ENCODE data around the gene LCN6.
"Not testable (repeated sequence)": the region's sequence is repeated elsewhere in the genome, so short reads cannot be mapped to it uniquely, and the experiment has no call there.

LCN6 gene

DNA sequence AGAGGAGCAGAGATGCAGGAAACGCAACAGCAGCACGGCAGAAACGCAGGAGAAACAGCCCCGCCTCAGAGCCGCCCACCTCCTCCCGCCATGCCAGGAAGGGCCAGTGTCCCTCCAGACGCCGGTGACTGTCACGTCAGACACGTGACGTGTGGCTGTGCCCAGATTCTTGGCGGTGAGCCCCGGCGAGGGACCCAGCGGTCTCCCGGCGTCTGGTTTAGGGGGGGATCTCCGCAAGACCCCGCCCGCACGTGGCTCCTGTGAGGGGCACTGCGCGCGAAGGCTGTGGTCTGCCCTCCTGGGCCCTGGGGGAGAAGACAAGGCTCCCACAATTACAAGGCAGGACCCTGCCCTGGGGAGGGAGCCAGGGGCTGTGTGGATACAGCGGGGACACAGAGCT, 12.1 kb upstream of the LCN6 start:
- no peak for DNase-seq (ENCODE audit: low read depth in 2 of 2, low spot score in 1 of 2)

DNA sequence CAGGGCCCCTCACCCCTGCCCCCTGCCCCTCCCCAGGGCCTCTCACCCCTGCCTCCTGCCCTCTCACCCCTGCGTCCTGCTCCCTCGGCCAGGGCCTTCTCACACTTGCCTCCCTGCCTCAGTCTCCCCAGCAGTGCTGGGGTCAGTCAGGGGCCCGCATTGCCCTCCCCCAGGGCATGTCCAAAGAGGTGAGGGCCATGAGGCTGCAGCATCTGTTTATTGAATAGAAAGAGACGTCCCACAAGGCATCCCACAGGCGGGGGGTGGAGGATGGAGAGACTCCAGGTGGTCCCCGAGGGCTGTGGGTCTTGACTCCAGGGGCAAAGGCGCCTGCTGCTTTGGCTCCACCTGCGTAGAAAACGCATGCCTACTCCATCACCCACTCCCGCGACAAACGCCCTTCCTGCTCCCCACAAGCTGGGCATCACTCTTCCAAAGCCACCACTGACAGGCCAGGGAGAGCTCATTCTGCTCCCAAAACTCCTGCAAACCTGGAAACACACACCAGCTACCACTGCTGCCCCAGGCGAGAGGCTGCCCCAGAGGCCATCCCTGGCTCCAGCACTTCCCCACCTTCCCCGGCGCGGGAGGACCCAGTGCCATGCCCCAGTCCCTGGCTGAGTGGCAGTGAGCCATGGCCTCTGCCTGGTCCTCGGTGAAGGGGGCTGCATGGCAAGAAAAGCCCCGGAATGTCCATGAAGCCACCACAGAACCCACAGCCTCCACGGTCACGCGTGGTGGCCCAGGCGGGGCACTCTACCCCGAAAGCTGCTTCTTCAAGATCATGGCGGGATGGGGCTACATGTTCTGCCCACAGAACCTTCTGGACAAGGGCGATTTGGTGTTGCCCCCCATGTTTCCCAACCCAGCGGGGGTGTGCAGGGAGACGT, 11.4 kb upstream of the LCN6 start:
- no peak for DNase-seq (ENCODE audit: low read depth in 2 of 2, low spot score in 1 of 2)

DNA sequence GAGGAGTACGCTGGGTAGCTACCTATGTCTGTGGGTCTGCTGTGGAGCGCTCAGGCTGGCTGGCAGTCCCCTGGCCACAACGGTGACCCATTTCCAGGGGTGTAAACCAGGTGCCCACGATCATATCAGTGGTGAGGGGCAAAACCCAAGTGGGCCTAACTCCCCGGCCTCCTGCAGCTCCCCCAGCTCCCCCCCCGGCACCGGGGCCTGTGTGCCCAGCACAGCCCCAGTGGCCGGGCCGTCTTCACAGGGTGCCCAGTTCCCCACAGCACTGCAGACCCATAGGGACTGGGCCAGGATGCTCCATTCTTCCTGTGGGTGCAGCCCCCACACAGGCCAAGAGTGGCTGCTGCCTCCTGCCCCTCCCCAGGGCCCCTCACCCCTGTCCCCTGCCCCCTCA, 10.7 kb upstream of the LCN6 start:
- no peak for DNase-seq (ENCODE audit: low read depth in 2 of 2, low spot score in 1 of 2)

DNA sequence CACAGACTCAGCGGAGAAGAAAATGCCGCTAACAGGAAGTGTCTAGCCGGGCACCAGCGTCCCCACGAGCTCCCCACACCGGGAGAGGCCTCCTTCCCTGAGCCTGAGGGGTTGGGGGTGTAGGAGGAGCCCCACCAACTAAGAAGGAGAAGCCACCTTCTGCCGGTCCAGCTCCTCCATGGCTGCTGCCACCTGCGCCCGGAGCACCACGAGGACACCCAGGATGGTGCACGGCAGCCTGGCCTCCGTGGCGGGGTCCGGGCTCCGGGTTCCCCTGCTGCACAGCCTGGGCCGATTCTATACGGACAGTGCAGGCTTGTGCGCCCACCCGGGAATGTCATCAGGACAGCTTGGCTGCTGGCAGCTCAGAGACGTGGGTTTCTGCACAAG, 9.4 kb upstream of the LCN6 start:
- DNase-seq (ENCODE audit: low read depth in 2 of 2, low spot score in 1 of 2) = no peak

DNA sequence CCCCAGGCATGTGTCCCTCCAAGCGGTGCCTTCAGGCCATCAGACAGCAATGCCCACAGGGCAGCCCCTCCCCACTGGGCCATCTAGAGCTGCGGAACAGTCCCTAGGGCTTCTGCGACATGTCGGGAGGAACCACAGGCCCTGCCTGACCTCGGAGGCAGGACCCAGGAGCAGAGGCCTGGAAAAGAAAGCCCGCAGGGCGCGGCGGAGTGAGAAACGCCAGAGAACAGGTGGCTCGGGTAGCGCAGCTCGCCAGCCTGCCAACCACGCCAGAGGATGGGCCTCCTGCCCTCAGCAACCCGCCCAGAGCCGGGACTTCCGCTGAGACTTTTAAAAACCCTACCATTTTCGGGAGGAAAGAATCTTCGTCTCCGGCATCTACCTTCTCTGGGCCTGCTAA, 9.0 kb upstream of the LCN6 start:
- no peak for DNase-seq (ENCODE audit: low read depth in 2 of 2, low spot score in 1 of 2)

DNA sequence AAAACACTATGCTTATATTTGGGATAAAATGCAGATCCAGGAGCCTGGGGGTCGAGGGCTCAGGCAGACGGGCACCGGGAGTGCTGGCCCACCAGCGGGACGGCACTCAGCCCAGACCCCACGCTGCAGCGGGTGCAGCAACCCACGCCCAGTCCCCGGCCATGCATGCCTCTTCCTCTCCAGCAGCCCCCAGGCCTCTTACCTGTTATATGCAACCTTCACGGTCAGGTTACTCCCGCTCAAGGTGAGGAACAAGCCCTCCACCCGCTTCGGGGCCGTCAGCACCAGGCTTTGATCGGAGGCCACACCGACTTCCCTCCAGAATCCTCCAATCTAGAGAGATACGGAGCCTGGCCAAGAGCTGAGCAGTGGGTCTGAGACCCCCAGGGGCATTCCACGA, 8.5 kb upstream of the LCN6 start:
- DNase-seq (ENCODE audit: low read depth in 2 of 2, low spot score in 1 of 2) = no peak

DNA sequence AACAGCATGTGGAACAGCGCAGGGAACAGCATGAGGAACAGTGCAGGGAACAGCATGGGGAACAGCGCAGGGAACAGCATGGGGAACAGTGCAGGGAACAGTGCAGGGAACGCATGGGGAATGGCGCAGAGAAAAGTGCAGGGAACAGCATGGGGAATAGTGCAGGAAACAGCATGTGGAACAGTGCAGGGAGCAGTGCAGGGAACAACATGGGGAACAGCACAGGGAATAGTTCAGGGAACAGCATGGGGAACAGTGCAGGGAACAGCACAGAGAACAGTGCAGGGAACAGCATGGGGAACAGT, 7.8 kb upstream of the LCN6 start:
- no peak for DNase-seq (ENCODE audit: low read depth in 2 of 2, low spot score in 1 of 2)

DNA sequence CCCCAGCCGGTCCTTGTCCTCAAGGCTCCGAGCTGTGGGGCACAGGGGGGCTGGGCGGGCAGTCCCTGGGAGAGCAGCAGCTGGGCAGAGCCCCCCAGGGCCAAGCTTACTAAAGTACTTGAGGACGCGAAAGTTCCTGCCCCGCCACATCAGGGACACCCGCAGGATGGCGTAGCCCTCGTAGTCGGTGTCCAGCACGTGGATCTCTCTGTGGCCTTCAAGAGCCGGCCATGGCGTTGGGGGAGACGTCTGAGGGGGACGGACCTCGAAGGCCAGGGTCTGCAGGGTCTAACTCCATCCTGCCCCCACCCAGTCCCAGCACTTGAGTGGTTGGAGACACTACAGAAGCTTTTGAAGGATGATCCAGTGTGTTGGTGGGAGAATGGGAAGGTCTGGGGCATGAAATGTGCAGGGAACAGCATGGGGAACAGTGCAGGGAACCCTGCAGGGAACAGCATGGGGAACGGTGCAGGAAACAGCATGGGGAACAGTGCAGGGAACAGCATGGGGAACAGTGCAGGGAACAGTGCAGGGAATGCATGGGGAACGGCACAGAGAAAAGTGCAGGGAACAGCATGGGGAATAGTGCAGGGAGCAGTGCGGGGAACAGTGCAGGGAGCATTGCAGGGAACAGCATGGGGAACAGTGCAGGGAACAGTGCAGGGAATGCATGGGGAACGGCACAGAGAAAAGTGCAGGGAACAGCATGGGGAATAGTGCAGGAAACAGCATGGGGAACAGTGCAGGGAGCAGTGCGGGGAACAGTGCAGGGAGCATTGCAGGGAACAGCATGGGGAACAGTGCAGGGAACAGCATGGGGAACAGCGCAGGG, 7.2 kb upstream of the LCN6 start:
- not testable (repeated sequence) for DNase-seq (ENCODE audit: low read depth in 2 of 2, low spot score in 1 of 2)

DNA sequence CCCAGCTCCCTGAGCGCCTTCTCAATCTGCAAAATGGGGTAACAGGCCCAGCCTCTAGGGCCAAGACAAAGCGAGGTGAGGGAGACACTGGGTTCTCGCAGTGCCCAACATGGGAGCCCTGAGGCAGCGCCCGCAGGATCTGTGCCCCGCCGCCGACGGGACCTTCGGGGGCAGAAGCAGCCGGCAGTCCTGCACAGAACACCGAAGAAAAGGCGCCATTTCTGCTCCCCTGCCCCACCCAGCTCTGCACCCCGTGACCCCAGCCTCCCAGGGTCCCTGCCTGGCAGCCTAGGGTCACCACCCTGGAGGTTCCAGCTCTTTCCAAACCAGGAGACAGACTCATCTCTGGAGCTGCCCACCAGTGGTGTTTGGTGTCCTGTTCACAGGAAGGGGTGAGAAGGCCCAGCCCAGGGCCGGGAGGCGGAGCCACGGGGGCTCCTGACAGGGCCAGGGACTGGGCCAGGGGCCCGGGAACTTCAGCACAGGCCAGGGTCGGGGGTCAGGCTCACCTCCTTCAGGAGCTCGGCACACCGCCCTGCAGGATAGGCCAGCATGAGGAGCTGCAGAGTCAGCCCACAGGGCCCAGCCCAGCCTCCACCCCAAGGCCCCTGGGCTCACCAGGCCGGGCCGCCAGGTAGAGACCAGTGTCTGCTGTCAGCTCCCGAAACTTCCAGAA, 6.4 kb upstream of the LCN6 start:
- no peak for DNase-seq (ENCODE audit: low read depth in 2 of 2, low spot score in 1 of 2)

DNA sequence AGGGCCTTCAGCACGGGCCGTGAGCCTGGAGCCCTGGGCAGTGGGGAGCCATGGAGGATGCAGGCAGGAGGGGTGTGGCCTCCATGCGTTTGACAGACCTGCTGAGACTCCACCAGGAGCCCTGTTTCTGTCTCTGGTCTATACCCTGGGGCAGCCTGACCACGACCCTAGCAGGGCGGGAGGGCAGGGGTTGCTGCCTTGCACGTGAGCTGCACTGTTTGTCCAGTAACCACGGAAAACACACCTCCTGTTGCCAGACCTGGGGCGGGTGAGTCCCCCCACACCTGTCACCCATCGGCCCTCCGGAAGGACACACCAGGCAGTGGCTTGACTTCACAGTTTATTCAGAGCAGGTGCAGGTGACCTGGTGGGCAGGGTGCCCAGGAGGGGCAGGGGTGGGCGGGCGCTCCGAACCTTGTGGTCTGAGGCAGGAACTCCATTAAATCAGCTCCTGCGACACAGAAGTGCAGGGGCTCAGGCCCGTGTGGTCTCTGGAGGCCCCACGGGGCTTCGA, 5.8 kb upstream of the LCN6 start:
- no peak for DNase-seq (ENCODE audit: low read depth in 2 of 2, low spot score in 1 of 2)

DNA sequence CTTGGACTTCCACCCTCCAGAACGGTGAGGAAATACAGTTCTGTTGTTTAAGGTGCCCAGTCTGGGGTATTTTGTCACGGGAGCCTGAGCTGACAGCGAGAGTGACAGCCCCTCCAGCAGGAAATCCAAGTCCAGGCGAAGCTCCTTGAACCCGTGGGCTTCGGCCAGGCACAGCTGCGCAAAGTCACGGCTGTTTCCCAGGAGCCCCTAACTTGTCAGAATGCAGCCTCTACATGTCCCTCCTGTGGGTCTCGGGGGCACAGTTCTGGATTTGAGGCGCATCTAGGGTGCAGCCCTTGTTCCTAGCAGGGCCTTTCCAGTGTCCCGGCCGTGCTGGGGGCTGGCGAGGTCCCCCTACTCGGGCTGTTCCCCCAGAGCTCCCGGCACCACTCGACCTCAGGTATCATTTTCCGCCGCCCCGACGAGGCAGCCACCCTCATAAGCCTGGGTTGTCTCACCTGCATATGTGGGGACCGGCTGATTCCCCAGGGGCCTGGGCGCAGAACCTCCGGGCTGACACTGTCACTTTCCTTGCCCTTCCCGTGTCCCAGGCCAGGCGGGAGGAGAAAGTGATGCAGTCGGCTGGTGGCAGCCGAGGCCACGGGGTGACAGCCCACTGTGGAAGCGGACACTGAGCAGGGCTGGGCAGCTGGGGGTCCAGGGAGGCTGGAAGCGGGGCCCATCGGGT, 5.2 kb upstream of the LCN6 start:
- DNase-seq (ENCODE audit: low read depth in 2 of 2, low spot score in 1 of 2) = no peak

DNA sequence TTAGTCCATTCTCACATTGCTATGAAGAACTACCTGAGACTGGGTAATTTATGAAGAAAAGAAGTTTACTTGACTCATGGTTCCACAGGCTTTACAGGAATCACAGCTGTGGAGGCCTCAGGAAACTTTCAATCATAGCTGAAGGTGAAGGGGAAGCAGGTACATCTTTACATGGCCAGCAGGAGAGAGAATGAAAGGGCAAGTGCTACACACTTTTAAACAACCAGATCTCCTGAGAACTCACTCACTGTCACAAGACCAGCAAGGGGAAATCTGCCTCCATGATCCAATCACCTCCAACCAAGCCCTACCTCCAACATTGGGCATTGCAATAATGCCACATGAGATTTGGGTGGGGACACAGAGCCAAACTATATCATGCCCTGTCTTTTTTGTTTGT, 3.5 kb upstream of the LCN6 start:
- DNase-seq (ENCODE audit: low read depth in 2 of 2, low spot score in 1 of 2) = no peak

DNA sequence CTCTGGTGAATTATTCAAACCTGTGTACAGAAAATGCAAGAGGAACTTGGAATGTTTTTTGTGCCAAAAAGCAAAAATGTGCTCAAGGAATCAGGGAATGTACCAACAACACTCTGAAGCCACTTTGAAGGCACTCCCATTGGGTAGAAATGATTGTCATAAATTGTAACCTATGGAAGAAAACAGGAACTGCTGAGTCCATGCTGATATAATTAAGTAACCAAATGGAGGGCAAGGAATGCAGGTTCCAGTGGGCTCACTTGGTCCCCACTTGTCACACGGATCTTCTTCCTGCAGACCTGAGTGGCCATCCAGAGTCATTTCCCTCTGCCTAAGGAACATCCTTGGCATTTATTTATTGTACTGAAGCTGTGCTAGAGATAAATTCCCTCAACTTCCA, 2.9 kb upstream of the LCN6 start:
- no peak for DNase-seq (ENCODE audit: low read depth in 2 of 2, low spot score in 1 of 2)

DNA sequence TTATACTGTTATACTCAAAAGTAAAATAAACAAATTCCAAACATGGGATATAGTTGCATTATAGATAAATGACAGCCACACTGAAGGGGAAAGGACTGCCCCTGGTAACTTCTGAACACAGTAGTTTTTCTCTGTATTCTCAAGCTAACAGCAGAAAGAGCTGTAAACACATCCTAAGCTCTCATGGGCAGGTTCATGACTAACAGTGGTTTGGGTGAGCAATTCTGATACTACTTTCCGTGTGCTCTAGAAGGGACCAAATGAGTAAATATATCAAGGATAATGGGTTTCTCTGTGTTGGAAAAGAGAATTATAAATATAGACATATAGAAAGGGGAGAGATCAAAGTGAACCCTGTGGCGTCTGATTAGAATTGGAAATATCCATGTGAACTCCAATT, 2.2 kb upstream of the LCN6 start:
- no peak for DNase-seq (ENCODE audit: low read depth in 2 of 2, low spot score in 1 of 2)

DNA sequence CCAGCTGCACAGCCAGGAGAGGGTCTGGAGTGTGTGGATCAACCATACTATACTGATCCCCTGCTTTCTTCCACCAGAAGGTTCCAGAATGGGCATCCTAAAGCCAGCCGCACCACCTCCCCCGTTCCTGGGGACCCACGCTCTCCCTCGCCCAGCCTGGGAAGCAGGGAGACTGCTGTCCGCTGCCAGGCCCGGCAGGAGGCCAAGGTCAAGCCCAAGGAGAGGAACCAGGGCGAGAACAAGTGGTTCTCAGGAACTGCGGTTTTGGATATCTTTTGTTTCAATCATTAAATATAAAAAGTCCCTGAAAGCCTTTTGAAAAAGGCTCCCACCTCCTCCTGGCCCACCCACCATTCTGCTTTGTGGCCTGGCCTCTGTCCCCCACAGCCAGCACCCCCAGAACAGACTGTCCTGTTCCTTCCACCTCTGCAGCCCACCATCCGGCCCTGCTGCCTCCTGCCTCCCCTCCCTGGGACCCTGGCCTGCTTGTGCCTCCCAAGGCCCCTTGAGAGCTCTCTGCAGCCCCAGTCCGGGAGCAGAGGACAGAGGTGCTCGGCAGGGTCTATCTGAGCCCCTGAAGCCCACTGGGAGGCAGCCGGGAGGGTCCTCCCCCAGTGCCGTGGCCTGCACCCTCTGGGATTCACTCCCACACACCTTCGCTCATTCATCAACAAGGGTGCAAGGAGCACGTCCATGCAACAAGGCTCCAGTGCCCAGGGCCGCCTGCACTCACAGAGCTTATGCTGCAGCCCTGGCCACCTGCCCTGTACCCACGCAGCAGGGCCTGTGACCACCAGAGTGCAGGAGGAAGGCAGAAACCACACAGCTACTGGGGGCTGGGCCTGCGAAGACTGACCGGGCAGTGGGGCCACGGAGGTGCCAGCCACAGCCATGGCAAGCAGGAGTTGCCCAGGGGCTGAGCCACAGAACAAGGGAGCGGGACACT, 614 bp upstream of the LCN6 start:
- DNase-seq (ENCODE audit: low read depth in 2 of 2, low spot score in 1 of 2) = no peak

DNA sequence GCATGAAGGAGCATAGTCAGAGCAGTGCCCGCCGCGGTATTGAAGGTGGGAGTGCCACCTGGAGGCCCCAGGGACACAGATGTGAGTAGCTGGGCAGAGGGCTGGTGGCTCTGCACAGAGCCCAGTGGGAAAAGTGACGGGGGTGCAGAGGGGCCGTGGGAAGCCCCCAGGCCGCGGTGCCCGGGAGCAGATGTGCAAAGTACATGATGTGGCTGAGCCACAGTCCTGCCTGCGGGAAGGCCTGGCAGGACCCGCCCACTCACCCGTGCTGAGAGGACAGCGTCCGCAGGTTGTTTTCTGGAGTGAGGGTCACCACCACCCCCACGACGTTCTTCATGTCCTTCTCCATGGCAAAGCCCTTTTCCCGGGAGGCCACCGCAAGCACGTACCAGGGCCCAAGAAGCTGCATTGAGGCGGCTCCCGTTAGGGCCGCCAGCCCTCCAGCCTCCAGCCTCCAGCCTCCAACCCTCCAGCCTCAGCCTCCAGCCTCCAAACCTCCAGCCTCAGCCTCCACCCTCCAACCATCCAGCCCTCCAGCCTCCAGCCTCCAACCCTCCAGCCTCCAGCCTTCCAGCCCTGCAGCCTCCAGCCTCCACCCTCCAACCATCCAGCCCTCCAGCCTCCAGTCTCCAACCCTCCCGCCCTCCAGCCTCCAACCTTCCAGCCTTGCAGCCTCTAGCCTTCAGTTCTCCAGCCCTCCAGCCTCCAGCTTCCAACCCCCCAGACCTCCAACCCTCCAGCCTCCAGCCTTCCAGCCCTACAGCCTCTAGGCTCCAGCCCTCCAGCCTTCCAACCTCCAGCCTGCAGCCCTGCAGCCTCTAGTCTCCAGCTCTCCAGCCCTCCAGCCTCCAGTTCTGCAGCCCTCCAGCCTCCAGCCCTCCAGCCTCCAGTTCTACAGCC, 914 bp downstream of the LCN6 start:
- no peak for DNase-seq (ENCODE audit: low read depth in 2 of 2, low spot score in 1 of 2)

DNA sequence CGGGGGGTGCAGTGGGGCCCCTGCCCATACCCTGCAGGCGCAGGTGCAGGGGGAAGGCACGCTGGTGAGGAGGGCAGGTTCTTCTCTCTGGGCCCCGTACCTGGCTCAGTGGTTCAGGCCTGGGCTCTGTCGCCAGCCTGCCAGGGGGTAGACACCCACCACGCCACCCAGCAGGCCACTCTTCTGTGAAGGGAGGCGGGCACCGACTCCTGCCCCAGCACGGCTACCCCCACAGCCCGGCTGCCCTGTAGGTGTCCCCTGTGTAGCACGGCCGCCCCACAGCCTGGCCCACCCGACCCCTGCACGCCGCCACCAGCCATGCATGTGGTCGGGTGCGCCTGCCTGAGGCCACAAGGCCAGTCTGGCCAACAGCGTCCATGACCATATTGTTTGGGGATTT, 1.7 kb downstream of the LCN6 start:
- no peak for DNase-seq (ENCODE audit: low read depth in 2 of 2, low spot score in 1 of 2)

DNA sequence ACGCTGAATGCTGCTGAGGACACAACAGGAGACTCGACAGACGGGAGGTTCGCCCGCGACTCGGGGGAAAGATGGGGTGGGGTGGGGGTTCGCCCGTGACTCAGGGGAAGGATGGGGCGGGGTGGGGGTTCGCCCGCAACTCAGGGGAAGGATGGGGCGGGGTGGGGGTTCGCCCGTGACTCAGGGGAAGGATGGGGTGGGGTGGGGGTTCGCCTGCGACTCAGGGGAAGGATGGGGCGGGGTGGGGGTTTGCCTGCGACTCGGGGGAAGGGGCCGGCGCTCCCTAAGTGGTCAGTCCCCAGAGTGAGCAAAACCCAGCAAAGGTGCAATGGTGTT, 2.2 kb downstream of the LCN6 start:
- no peak for DNase-seq (ENCODE audit: low read depth in 2 of 2, low spot score in 1 of 2)

DNA sequence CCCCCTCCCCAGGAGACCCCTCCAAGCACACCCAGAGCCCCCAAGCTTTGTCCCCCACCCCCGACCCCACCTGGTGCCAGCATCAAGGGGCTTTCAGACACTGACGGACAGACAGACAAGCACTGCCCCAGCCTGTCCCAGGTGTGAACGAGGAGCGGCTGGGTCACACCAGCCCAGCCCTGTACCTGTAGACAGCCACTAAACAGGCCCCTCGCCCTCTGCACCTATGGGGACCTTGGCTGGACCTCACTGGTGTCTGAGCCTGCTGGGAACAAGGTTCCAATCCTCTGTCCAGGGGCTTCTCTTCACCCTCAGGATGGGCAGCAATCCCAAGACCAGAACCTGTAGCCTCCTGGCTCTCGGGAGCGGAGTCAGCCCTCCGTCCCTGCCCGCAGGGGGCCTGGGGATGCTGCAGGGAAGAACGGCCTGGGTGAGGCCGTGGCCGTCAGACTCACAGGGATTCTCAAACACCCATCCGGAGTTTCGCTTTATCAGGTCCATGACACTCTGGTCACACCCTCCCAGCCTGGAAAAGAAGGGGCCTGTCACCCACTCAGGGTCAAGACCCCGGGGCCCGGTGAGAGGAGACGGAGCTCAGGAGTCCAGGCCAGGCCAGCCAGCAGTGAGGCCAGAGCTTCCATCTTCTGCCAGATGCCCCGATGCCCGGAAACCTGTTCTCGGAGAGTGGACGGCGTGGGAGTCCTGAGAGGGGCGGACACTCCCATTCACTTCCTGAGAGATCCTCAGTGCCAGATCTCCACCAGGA, 2.8 kb downstream of the LCN6 start:
- no peak for DNase-seq (ENCODE audit: low read depth in 2 of 2, low spot score in 1 of 2)
